GM18519 (cell line): ENCODE measurements around the gene TOM1.

Source experiments
- ATAC-seq: cut with Tn5 transposase; IDR thresholded peaks from one replicate; pipeline ENCODE4 v1.9.1; 2021; ENCODE audit warnings: mild to moderate bottlenecking, moderate library complexity; ENCODE audit not compliant: unreplicated experiment, low FRiP score

TOM1 gene

GRCh38 chr22:35299673-35300499 lies at the start of gene TOM1:
Gene TOM1, plus strand, starts transcription at chr22:35299894. Its CDS starts 35 bp downstream, at chr22:35299929.
- ATAC-seq = peak; percentile 86

GRCh38 chr22:35250156-35250555 lies 49.5 kb upstream of the TOM1 start:
- no peak for ATAC-seq

- ATAC-seq = no peak
Observed at GRCh38 chr22:35253946-35254345, 45.7 kb upstream of the TOM1 start.

GRCh38 chr22:35257002-35257320 lies 42.7 kb upstream of the TOM1 start:
- peak; percentile 10 for ATAC-seq

- ATAC-seq = peak; percentile 66
Observed at GRCh38 chr22:35257321-35258190, 42.1 kb upstream of the TOM1 start, which contains the start of gene HMGXB4. Gene HMGXB4, plus strand, starts transcription at chr22:35257493. Its CDS starts 4,898 bp downstream, at chr22:35262391.

GRCh38 chr22:35258191-35258988 lies 41.3 kb upstream of the TOM1 start:
- ATAC-seq = no peak

GRCh38 chr22:35264986-35265385 lies 34.7 kb upstream of the TOM1 start:
- no peak for ATAC-seq

GRCh38 chr22:35266277-35266676 lies 33.4 kb upstream of the TOM1 start:
- no peak for ATAC-seq

GRCh38 chr22:35269630-35270029 lies 30.1 kb upstream of the TOM1 start:
- no peak for ATAC-seq

- no peak for ATAC-seq
Observed at GRCh38 chr22:35274154-35274871, 25.4 kb upstream of the TOM1 start.

- no peak for ATAC-seq
Observed at GRCh38 chr22:35275580-35275979, 24.1 kb upstream of the TOM1 start.

- no peak for ATAC-seq
Observed at GRCh38 chr22:35276019-35276418, 23.7 kb upstream of the TOM1 start.

- no peak for ATAC-seq
Observed at GRCh38 chr22:35288116-35288515, 11.6 kb upstream of the TOM1 start.

GRCh38 chr22:35292786-35293185 lies 6.9 kb upstream of the TOM1 start:
- no peak for ATAC-seq

GRCh38 chr22:35296051-35296450 lies 3.6 kb upstream of the TOM1 start:
- no peak for ATAC-seq

- ATAC-seq = peak; percentile 5
Observed at GRCh38 chr22:35299217-35299672, 449 bp upstream of the TOM1 start.

GRCh38 chr22:35301372-35301874 lies 1.7 kb downstream of the TOM1 start:
- no peak for ATAC-seq

- ATAC-seq = no peak
Observed at GRCh38 chr22:35303029-35303624, 3.4 kb downstream of the TOM1 start.

- no peak for ATAC-seq
Observed at GRCh38 chr22:35305525-35306070, 5.9 kb downstream of the TOM1 start.
